Activated T-cell treated with anti-CD3 and anti-CD28 coated beads for 48 hours (primary cell): ENCODE results near the gene CDK14.

Experiments
- DNase-seq: peaks from one replicate; pipeline ENCODE4 v3.0.0-alpha.2; 2020; ENCODE audit warnings: low read depth

Gene CDK14

GRCh38 chr7:90680484-90680883, 84.4 kb downstream of the CDK14 start:
- no peak for DNase-seq

- DNase-seq, result no peak
Observed at GRCh38 chr7:90681336-90682022, 85.4 kb downstream of the CDK14 start.

- DNase-seq, result no peak
Observed at GRCh38 chr7:90686146-90686545, 90.0 kb downstream of the CDK14 start.

GRCh38 chr7:90688810-90689209, 92.7 kb downstream of the CDK14 start:
- no peak for DNase-seq

GRCh38 chr7:90689260-90689659, 93.1 kb downstream of the CDK14 start:
- DNase-seq, result no peak

GRCh38 chr7:90690159-90690858, 94.2 kb downstream of the CDK14 start:
- DNase-seq, result no peak

- no peak for DNase-seq
Observed at GRCh38 chr7:90692396-90692795, 96.3 kb downstream of the CDK14 start.

- DNase-seq, result no peak
Observed at GRCh38 chr7:90692947-90693346, 96.8 kb downstream of the CDK14 start.

GRCh38 chr7:90693939-90694338, 97.8 kb downstream of the CDK14 start:
- DNase-seq, result no peak

- no peak for DNase-seq
Observed at GRCh38 chr7:90698616-90699015, 102.5 kb downstream of the CDK14 start.

- DNase-seq, result no peak
Observed at GRCh38 chr7:90701021-90701420, 104.9 kb downstream of the CDK14 start.

GRCh38 chr7:90701771-90702170, 105.7 kb downstream of the CDK14 start:
- DNase-seq, result no peak

- no peak for DNase-seq
Observed at GRCh38 chr7:90705391-90706071, 109.4 kb downstream of the CDK14 start.

- no peak for DNase-seq
Observed at GRCh38 chr7:90706072-90706716, 110.1 kb downstream of the CDK14 start.

GRCh38 chr7:90708841-90709317, 112.8 kb downstream of the CDK14 start:
- no peak for DNase-seq

- DNase-seq, result no peak
Observed at GRCh38 chr7:90709501-90710465, 113.7 kb downstream of the CDK14 start.

GRCh38 chr7:90710466-90710850, 114.3 kb downstream of the CDK14 start:
- no peak for DNase-seq

GRCh38 chr7:90713628-90714027, 117.5 kb downstream of the CDK14 start:
- DNase-seq, result no peak

GRCh38 chr7:90715067-90715466, 118.9 kb downstream of the CDK14 start:
- DNase-seq, result no peak

- DNase-seq, result no peak
Observed at GRCh38 chr7:90717296-90718060, 121.4 kb downstream of the CDK14 start.

- DNase-seq, result no peak
Observed at GRCh38 chr7:90719155-90719554, 123.0 kb downstream of the CDK14 start.
